A673 (cell line): Measurements from ENCODE around the gene SHROOM3. TPM values are rescaled to one million over a fixed set of nuclear protein-coding genes. Genes with fewer than 3 reads are reported as not detected.
"Not testable (repeated sequence)": the region's sequence is repeated elsewhere in the genome, so short reads cannot be mapped to it uniquely, and the experiment has no call there.

ENCODE experiments used
- BruUV-seq: library from RNA; stranded (reverse); fragments of 400-500 nt; replicated peaks from 2 replicates; lab custom pipeline; 2021; lab: Mats Ljungman, UMichigan
- CTCF ChIA-PET: fragments of 300-600 bp; sonication (Branson Sonifier 250); formaldehyde crosslinking; loops from one replicate; lab custom pipeline; 2022; ENCODE audit warnings: antibody characterized with exemption; lab: Charles Lee
- POLR2A ChIA-PET: fragments of 300-600 bp; sonication (Branson Sonifier 250); formaldehyde crosslinking; loops from one replicate; lab custom pipeline; 2022; ENCODE audit warnings: antibody characterized with exemption; ENCODE audit not compliant: low non-redundant PET; lab: Charles Lee
- DNase-seq: peaks from one replicate; pipeline ENCODE4 v3.0.0-alpha.2; 2015; ENCODE audit warnings: low spot score
- H3K27ac ChIP-seq: fragments of 200-600 bp; sonication (generic); 2 replicates; pipeline ENCODE4 v1.5.1; 2016; ENCODE audit warnings: mixed run types, low read depth, mild to moderate bottlenecking, mixed read lengths, antibody characterized with exemption, low read length; ENCODE audit not compliant: poor library complexity, severe bottlenecking
- H3K27me3 ChIP-seq: fragments of 200-600 bp; sonication (generic); replicated peaks from 2 replicates; pipeline ENCODE4 v1.6.1; 2017; ENCODE audit warnings: mixed run types, low read depth, mild to moderate bottlenecking, mixed read lengths, antibody characterized with exemption, low read length; ENCODE audit not compliant: insufficient read depth, poor library complexity
- H3K36me3 ChIP-seq: fragments of 200-600 bp; sonication (generic); 2 replicates; pipeline ENCODE4 v1.6.1; 2016; ENCODE audit warnings: mixed run types, mild to moderate bottlenecking, mixed read lengths, antibody characterized with exemption, low read length; ENCODE audit not compliant: insufficient read depth, poor library complexity, severe bottlenecking
- H3K4me1 ChIP-seq: fragments of 200-600 bp; sonication (generic); 2 replicates; pipeline ENCODE4 v1.6.1; 2017; ENCODE audit warnings: mixed run types, mild to moderate bottlenecking, mixed read lengths, antibody characterized with exemption, low read length; ENCODE audit not compliant: insufficient read depth, poor library complexity, severe bottlenecking
- H3K4me3 ChIP-seq: fragments of 200-600 bp; sonication (generic); 2 replicates; pipeline ENCODE4 v1.5.1; 2016; ENCODE audit warnings: low read depth, mixed run types, mild to moderate bottlenecking, mixed read lengths, low read length; ENCODE audit not compliant: poor library complexity, severe bottlenecking
- H3K9me3 ChIP-seq: fragments of 200-600 bp; sonication (generic); 2 replicates; pipeline ENCODE4 v1.6.1; 2016; ENCODE audit warnings: mixed run types, low read depth, mild to moderate bottlenecking, mixed read lengths, antibody characterized with exemption, low read length; ENCODE audit not compliant: poor library complexity, severe bottlenecking
- EZH2 ChIP-seq: fragments of 200-600 bp; sonication (generic); IDR thresholded peaks from 2 replicates; pipeline ENCODE4 v1.6.1; 2017; ENCODE audit warnings: borderline replicate concordance, low read depth, mild to moderate bottlenecking, mixed read lengths, antibody characterized with exemption, low read length; ENCODE audit not compliant: poor library complexity, severe bottlenecking
- intact Hi-C: fragments of 100-400 bp; cut with micrococcal nuclease; formaldehyde crosslinking; loops from one replicate; pipeline ENCODE4 v1.10.0; 2022; ENCODE audit not compliant: unreplicated experiment
- total RNA-seq: library from RNA; stranded (reverse); gene quantifications from 2 replicates; pipeline ENCODE4 v1.2.3, GENCODE V29; 2021
- TF ChIP-seq, protein P1 (sequence below): fragments of 300-800, 200-600 bp; sonication (generic); conservative IDR thresholded peaks from 2 replicates; pipeline ENCODE4 v1.5.1; 2017; ENCODE audit warnings: low read depth, mild to moderate bottlenecking, antibody characterized with exemption, low read length, moderate library complexity, mixed read lengths

SHROOM3 gene
- total RNA-seq, 1 experiment from 2014 or later: 9.3 TPM

DNA sequence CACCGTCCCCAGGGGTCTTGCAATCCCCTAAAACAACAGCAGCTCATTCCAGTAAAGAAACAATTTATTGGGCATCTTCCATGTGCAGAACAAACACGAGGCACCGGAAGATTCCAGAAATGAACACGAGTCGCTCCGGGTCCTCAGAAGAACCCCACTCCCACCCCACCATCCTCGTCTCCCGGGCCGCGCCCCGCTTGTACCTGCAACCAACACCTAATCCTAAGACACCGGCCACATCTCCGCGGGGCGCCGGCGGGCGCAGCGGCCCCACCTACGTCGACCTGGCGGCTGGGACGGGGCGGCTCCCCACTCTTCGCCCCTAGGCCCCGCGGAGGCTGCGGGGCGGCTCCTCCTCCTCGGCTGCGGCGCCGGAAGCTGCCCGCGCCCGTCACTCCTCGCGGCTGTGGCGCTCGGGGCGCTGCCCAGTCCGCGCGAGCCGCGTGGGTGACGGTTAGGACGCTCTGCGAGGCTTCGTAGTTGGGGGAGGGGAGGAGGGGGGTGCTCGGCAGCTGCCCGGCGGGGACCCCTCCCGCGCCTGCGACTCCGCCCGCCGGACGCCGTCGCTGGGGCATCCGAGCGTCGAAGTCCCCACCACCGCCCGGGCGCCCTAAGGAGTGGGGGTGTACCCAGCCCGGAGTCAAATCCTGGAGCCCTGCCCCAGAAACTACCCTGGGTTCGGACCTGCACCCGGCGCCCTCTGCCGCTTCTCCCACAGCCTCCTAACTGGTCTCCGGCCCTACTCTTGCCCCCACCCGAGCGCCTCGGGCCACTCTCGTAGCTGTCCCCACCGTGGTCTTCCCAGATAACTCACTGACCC lies 14.1 kb upstream of the SHROOM3 start, which contains the start of gene CCDC158:
TSS of gene CCDC158 (minus strand) at position 380 of the 820 bp plus-strand sequence. CDS start 17,934 bp downstream, outside the sequence.
- TF ChIP-seq, protein P1, sequence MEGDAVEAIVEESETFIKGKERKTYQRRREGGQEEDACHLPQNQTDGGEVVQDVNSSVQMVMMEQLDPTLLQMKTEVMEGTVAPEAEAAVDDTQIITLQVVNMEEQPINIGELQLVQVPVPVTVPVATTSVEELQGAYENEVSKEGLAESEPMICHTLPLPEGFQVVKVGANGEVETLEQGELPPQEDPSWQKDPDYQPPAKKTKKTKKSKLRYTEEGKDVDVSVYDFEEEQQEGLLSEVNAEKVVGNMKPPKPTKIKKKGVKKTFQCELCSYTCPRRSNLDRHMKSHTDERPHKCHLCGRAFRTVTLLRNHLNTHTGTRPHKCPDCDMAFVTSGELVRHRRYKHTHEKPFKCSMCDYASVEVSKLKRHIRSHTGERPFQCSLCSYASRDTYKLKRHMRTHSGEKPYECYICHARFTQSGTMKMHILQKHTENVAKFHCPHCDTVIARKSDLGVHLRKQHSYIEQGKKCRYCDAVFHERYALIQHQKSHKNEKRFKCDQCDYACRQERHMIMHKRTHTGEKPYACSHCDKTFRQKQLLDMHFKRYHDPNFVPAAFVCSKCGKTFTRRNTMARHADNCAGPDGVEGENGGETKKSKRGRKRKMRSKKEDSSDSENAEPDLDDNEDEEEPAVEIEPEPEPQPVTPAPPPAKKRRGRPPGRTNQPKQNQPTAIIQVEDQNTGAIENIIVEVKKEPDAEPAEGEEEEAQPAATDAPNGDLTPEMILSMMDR: no peak
- no peak for TF ChIP-seq EZH2
- ChIA-PET POLR2A (no interaction called here), CTCF (no interaction called here)
- no TSS peak for BruUV-seq
- Histone ChIP-seq H3K4me1 (no peaks in the 10 kb centered on the region), H3K4me3 (no peak within 1 kb of the TSS), H3K27ac (no peak within 1 kb of the TSS), H3K9me3 (no peaks in the 10 kb centered on the region), H3K27me3 (no peaks in the 10 kb centered on the region), H3K36me3 (no peaks in the 10 kb centered on the region)
- DNase-seq: no peak
- intact Hi-C loops: no loop called here

DNA sequence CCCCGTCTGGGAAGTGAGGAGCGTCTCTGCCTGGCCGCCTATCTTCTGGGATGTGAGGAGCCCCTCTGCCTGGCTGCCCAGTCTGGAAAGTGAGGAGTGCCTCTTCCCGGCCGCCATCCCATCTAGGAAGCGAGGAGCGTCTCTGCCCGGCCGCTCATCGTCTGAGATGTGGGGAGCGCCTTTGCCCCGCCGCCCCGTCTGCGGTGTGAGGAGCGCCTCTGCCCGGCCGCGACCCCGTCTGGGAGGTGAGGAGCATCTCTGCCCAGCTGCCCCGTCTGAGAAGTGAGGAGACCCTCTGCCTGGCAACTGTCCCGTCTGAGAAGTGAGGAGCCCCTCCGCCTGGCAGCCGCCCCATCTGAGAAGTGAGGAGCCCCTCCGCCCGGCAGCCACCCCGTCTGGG lies 11.9 kb upstream of the SHROOM3 start:
- H3K27me3 ChIP-seq, DNase-seq, H3K36me3 ChIP-seq, H3K27ac ChIP-seq, POLR2A ChIA-PET, CTCF ChIA-PET, BruUV-seq, H3K9me3 ChIP-seq, H3K4me3 ChIP-seq, intact Hi-C loops, H3K4me1 ChIP-seq: not testable (repeated sequence)

DNA sequence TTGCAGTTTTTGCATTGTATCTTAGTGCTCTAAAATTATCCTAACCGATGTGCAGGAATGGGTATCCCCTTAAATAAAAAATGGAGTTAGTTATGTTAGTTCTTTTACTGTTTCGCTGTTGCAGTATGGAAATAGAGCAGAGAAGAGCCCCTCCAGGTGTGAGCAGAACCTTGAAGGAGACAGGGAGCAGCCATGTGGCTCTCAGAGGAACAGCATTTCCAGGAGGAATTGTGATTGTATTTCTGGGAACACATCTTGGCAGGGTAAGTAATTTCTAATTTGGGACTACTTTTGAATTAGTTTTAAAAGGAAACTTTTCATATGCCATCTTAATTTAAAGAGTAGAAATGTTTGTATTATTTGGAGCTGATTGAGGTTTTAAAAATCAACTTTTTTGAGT lies 8.8 kb upstream of the SHROOM3 start:
- no peaks in the 10 kb centered on the region for H3K27me3 ChIP-seq
- TF ChIP-seq, protein P1: no peak
- no peak for TF ChIP-seq EZH2
- H3K36me3 ChIP-seq: no peaks in the 10 kb centered on the region
- H3K4me3 ChIP-seq: no peak overlapping the region
- no peak overlapping the region for H3K27ac ChIP-seq
- intact Hi-C loops: no loop called here
- ChIA-PET CTCF (interaction anchor here (0.7 kb wide), 1 partner anchor 9 kb away, joined by 4 read pairs; the partner anchor contains the start of gene SHROOM3), POLR2A (no interaction called here)
- no TSS peak for BruUV-seq
- DNase-seq: no peak
- no peaks in the 10 kb centered on the region for H3K9me3 ChIP-seq
- no peaks in the 10 kb centered on the region for H3K4me1 ChIP-seq

DNA sequence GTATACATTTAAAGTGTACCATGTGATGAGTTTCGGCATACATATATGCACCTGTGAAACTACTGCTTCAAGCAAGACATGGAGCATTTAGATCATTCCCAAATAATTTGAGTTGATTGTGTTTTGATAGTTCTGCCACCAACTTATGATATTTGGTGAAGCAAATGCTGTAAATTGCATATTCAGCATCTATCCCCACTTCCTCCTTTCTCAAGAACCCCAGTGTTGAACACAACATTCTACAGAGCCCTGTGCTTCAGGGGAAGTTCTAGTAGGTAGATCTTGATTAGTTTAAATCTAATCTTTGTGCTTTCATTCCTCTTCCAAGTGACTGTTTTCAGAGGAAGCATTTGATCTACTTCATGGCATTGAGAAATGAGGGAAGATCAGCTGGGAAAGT lies 5.4 kb upstream of the SHROOM3 start:
- no peak overlapping the region for H3K4me3 ChIP-seq
- intact Hi-C loops: loop anchor here (5.0 kb wide), 2 partner anchors 328 to 773 kb away; no protein-coding TSS in a partner anchor
- TF ChIP-seq, protein P1: no peak
- TF ChIP-seq EZH2: no peak
- DNase-seq: no peak
- no peak overlapping the region for H3K27ac ChIP-seq
- ChIA-PET POLR2A (no interaction called here), CTCF (no interaction called here)
- no TSS peak for BruUV-seq
- no peaks in the 10 kb centered on the region for H3K36me3 ChIP-seq
- no peaks in the 10 kb centered on the region for H3K4me1 ChIP-seq
- H3K9me3 ChIP-seq: no peaks in the 10 kb centered on the region
- H3K27me3 ChIP-seq: no peaks in the 10 kb centered on the region
